C4-2B (cell line): ENCODE data around the gene FEN1.

ENCODE experiments used
- ZFX ChIP-seq: fragments of 450-650 bp; IDR thresholded peaks from 2 replicates; pipeline ENCODE4 v1.6.1; 2017
- TF ChIP-seq, protein P1 (sequence below): fragments of 450-650 bp; conservative IDR thresholded peaks from 2 replicates; pipeline ENCODE4 v1.5.1; 2017; ENCODE audit warnings: mild to moderate bottlenecking

DNA sequence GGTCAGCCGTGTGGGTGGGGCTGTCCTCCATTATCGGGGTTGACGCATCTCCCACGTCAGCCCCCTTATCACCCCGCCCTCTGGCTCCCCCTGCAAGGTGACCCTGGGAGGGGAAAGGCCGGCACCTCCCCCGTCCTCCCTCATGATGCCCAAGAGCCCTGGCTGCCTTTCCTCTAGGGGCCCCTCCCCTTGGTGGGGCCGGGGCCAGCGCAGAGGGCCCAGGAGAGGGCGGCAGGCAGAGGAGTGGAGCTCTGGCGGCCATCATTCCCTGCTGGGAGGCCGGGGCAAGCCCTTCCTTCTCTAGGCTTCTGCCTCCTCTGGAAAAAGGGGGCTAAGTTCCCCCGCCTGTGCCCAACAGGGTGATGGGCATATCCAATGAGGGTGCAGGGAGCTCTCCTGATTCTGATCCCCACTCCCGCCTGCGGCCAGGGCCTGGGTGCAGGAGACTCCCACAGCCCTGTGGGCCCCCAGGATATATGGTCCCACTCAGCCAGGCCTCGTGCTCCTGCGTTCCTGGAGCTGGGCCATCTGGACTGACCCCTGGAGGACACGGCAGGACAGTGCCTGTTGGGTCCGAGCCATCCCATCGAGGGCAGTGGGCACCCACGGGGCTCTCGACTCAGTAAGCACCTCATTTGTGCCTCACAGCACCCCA is 28.0 kb upstream of the FEN1 start:
- TF ChIP-seq, protein P1, sequence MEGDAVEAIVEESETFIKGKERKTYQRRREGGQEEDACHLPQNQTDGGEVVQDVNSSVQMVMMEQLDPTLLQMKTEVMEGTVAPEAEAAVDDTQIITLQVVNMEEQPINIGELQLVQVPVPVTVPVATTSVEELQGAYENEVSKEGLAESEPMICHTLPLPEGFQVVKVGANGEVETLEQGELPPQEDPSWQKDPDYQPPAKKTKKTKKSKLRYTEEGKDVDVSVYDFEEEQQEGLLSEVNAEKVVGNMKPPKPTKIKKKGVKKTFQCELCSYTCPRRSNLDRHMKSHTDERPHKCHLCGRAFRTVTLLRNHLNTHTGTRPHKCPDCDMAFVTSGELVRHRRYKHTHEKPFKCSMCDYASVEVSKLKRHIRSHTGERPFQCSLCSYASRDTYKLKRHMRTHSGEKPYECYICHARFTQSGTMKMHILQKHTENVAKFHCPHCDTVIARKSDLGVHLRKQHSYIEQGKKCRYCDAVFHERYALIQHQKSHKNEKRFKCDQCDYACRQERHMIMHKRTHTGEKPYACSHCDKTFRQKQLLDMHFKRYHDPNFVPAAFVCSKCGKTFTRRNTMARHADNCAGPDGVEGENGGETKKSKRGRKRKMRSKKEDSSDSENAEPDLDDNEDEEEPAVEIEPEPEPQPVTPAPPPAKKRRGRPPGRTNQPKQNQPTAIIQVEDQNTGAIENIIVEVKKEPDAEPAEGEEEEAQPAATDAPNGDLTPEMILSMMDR = no peak
- TF ChIP-seq ZFX = no peak
